HG03469 (cell line): ENCODE data around the gene AK8.

ENCODE experiments used
- ATAC-seq: cut with Tn5 transposase; IDR thresholded peaks from one replicate; pipeline ENCODE4 v1.9.1; 2021; ENCODE audit warnings: mild to moderate bottlenecking, moderate library complexity, moderate number of reproducible peaks; ENCODE audit not compliant: unreplicated experiment

AK8 gene

GRCh38 chr9:132887181-132888120, 9.4 kb upstream of the AK8 start:
- ATAC-seq = no peak

GRCh38 chr9:132886334-132886725, 8.2 kb upstream of the AK8 start:
- ATAC-seq = no peak

GRCh38 chr9:132885720-132886333, 7.7 kb upstream of the AK8 start:
- ATAC-seq = no peak

GRCh38 chr9:132883349-132884294, 5.5 kb upstream of the AK8 start:
- no peak for ATAC-seq

GRCh38 chr9:132882616-132883015, 4.5 kb upstream of the AK8 start:
- ATAC-seq = no peak

- no peak for ATAC-seq
Observed at GRCh38 chr9:132881826-132882225, 3.7 kb upstream of the AK8 start.

GRCh38 chr9:132880324-132880661, 2.2 kb upstream of the AK8 start:
- no peak for ATAC-seq

- ATAC-seq = no peak
Observed at GRCh38 chr9:132879457-132880323, 1.6 kb upstream of the AK8 start.

GRCh38 chr9:132878695-132879456, 792 bp upstream of the AK8 start, which contains the start of gene SPACA9:
TSS of gene SPACA9 (plus strand) at chr9:132878898. CDS start at chr9:132883948, 5,050 bp downstream.
- no peak for ATAC-seq

GRCh38 chr9:132877458-132877823, 643 bp downstream of the AK8 start:
- ATAC-seq = no peak

GRCh38 chr9:132876849-132877248, 1.2 kb downstream of the AK8 start:
- ATAC-seq = no peak

GRCh38 chr9:132875159-132875558, 2.9 kb downstream of the AK8 start:
- no peak for ATAC-seq

GRCh38 chr9:132873403-132873802, 4.7 kb downstream of the AK8 start:
- ATAC-seq = no peak

- no peak for ATAC-seq
Observed at GRCh38 chr9:132869266-132869665, 8.8 kb downstream of the AK8 start.

- no peak for ATAC-seq
Observed at GRCh38 chr9:132866898-132867297, 11.2 kb downstream of the AK8 start.

GRCh38 chr9:132864691-132865090, 13.4 kb downstream of the AK8 start:
- no peak for ATAC-seq

- no peak for ATAC-seq
Observed at GRCh38 chr9:132864277-132864676, 13.8 kb downstream of the AK8 start.

- no peak for ATAC-seq
Observed at GRCh38 chr9:132863096-132863495, 15.0 kb downstream of the AK8 start.

- no peak for ATAC-seq
Observed at GRCh38 chr9:132862533-132862932, 15.6 kb downstream of the AK8 start.

- ATAC-seq = no peak
Observed at GRCh38 chr9:132861666-132862065, 16.4 kb downstream of the AK8 start.
